ENCODE results near the gene EGFL6. TPM values are rescaled to one million over a fixed set of nuclear protein-coding genes. Genes with fewer than 3 reads are reported as not detected.

Gene EGFL6
- total RNA-seq, 2 experiments from 2014 or later, result 3.3 to 3.8 TPM

DNA sequence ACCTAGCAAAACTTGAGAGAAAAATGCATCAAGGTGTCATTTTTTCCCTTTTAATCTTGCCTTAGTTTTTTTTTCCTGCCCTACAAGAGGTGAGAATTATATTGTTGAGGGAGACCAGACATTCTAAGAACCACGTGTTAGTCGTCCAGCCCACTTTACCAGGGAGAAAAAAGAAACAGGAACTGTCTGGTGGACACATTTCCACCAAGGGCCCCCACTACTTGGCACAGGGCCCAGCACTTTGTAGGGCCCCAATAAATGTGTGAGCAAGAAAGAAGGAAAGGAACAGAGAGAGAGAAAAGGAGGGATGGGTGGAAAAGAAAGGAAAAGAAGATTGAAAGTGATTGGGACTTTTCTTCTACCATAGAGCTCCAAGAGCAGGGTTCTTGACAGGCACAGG is 3.9 kb upstream of the EGFL6 start:
- H3K36me3 Mint-ChIP-seq (ENCODE audit: low read depth), result no peaks in the 10 kb centered on the region
- no peak overlapping the region for H3K27ac Mint-ChIP-seq
- ChIA-PET CTCF (no interaction called here), POLR2A (no interaction called here)
- peaks cover 6% of the 10 kb centered on the region for H3K4me1 Mint-ChIP-seq
- no peak overlapping the region for H3K4me3 Mint-ChIP-seq
- no peaks in the 10 kb centered on the region for H3K9me3 Mint-ChIP-seq
- H3K27me3 Mint-ChIP-seq, result peaks cover 31% of the 10 kb centered on the region
- no peak for DNase-seq

DNA sequence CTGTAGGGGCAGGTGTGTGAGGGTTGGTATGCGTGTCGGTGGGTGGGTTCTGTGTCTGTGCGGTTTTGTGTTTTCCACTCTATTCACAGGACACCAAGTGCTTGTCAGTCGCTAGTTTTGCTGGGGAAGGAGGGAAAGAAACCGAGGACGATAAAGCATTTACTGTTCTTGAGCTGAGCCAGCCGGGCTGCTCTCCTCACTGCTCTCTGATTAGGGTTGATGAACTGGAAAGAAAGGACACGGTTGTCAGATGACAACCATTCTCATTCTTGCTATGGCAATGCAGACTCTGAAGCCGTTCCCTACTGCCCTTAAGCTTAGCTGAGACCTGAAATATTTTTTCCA is 832 bp downstream of the EGFL6 start:
- Mint-ChIP-seq H3K4me1 (peaks cover 38% of the 10 kb centered on the region), H3K27ac (no peak overlapping the region), H3K4me3 (peak overlapping the region; percentile 40), H3K9me3 (no peaks in the 10 kb centered on the region), H3K27me3 (peaks cover 26% of the 10 kb centered on the region), H3K36me3 (ENCODE audit: low read depth) (no peaks in the 10 kb centered on the region)
- ChIA-PET POLR2A (no interaction called here), CTCF (no interaction called here)
- DNase-seq, result no peak

DNA sequence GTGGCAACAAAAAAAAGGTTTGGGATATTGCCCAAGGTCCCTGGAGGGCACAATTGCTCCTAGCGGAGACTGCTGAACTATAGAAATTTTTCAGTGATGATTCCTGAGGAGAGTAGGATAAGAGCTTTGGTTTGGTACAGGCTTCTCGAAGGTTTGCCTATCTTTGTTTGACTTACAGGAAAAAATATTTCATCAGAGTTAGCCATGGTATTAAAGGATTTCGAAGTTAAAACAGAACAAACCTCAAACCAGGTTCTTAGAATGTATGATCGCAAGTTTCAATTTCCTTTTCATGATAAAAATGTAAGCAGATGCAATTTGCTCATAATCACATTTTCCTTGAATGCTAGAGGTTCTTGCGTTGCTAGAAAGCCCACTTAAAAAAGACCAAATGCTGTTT is 1.7 kb downstream of the EGFL6 start:
- DNase-seq, result no peak
- Mint-ChIP-seq H3K27me3 (peaks cover 23% of the 10 kb centered on the region), H3K4me1 (peaks cover 38% of the 10 kb centered on the region), H3K9me3 (no peaks in the 10 kb centered on the region), H3K4me3 (no peak overlapping the region), H3K36me3 (ENCODE audit: low read depth) (no peaks in the 10 kb centered on the region), H3K27ac (peak overlapping the region; percentile 10)
- ChIA-PET CTCF (interaction anchor here (1.2 kb wide), 1 partner anchor 458 kb away, joined by 3 read pairs; the partner anchor contains the start of gene GEMIN8), POLR2A (no interaction called here)

DNA sequence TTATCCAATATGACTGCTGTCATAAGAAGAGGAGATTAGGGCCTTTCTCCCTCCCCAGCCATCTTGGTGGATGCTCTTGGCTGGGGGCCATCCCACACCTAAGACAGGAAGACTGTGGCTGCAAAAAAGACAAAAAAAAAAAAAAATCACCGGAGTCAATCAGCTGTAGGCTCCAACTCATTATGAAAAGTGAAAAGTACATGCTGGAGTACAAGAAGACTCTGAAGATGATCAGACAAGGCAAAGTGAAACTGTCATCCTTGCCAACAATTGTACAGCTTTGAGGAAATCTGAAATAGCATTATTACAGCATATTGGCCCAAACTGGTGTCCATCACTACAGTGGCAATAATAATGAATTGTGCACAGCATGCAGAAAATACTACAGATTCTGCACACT is 5.2 kb downstream of the EGFL6 start:
- peaks cover 38% of the 10 kb centered on the region for H3K4me1 Mint-ChIP-seq
- DNase-seq, result no peak
- CTCF ChIA-PET, result no interaction called here
- H3K36me3 Mint-ChIP-seq (ENCODE audit: low read depth), result no peaks in the 10 kb centered on the region
- H3K27ac Mint-ChIP-seq, result no peak overlapping the region
- H3K4me3 Mint-ChIP-seq, result no peak overlapping the region
- H3K9me3 Mint-ChIP-seq, result no peaks in the 10 kb centered on the region
- POLR2A ChIA-PET, result no interaction called here
- peaks cover 5% of the 10 kb centered on the region for H3K27me3 Mint-ChIP-seq

DNA sequence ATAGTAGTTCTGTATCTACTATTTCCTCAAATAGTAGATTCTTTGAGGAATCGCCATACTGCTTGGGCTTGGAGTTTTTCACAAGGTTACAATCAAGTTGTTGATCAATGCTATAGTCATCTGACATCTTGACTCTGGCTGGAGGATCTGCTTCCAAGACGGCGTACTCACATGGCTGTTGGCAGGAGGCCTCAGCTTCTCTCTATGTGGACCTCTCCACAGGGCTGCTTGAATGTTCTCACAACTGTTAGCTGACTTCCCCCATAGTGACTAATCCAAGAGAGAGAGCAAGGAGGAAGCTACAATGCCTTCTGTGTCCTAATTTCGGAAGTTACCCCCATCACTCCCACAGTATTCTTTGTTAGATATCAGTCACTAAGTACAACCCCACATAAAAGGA is 10.3 kb downstream of the EGFL6 start:
- Mint-ChIP-seq H3K27me3 (peaks cover 11% of the 10 kb centered on the region), H3K9me3 (no peaks in the 10 kb centered on the region), H3K4me1 (peaks cover 3% of the 10 kb centered on the region), H3K36me3 (ENCODE audit: low read depth) (no peaks in the 10 kb centered on the region), H3K4me3 (no peak overlapping the region), H3K27ac (no peak overlapping the region)
- CTCF ChIA-PET, result no interaction called here
- DNase-seq, result no peak
- POLR2A ChIA-PET, result no interaction called here

DNA sequence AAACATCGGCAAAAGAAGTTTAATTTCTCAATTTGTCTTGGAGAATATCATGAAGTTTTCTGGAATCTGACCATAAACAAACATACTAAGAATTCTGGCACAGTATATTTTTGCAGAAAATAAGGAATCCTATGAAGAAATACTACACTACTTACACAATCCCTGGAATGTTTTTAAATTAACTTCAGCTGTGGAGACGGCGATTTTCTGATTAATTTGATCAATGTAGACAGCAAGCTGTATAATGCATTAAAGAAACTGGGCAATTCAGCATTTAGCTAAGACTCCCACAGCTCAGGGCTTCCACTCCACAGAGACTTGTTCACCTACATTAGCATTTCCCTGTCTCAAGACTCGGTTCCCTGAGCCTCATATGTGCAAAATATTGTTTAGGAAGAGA is 12.2 kb downstream of the EGFL6 start:
- CTCF ChIA-PET, result no interaction called here
- DNase-seq, result no peak
- Mint-ChIP-seq H3K4me3 (no peak overlapping the region), H3K9me3 (no peaks in the 10 kb centered on the region), H3K36me3 (ENCODE audit: low read depth) (no peaks in the 10 kb centered on the region), H3K27ac (no peak overlapping the region), H3K27me3 (peaks cover 20% of the 10 kb centered on the region), H3K4me1 (no peaks in the 10 kb centered on the region)
- POLR2A ChIA-PET, result no interaction called here

DNA sequence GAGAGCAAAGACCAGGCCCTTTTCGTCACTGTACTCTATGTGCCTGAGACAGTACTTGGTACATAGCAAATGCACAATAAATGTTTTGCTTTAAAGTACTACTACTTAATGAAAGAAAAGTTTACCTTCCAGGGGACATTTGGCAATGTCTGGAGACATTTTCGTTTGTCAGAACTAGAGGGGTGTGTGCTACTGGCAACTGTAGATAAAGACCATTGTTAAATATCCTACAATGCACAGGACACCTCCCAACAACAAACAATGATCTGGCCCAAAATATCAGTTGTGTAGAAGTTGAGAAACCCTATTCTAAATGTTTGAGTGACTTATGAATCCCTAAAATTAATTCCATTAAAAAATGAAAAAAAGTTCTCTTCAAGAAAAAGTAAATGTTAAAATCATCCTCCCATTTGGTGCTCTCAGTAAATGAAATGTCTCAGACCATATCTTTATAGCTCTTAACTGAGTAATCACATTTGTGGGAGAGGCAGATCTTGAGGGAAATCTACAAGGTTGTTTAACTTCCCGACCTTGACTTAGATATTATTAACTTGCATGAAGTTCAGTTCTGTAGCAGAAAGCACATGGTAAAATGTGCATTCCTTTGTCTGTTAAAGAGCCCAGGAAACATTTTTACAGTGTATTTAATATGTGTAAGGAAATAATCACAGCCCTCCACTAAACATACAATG is 18.5 kb downstream of the EGFL6 start:
- no peak for DNase-seq
- CTCF ChIA-PET, result no interaction called here
- Mint-ChIP-seq H3K27ac (no peak overlapping the region), H3K36me3 (ENCODE audit: low read depth) (no peaks in the 10 kb centered on the region), H3K27me3 (peaks cover 22% of the 10 kb centered on the region), H3K4me3 (no peak overlapping the region), H3K9me3 (no peaks in the 10 kb centered on the region), H3K4me1 (no peaks in the 10 kb centered on the region)
- POLR2A ChIA-PET, result no interaction called here

DNA sequence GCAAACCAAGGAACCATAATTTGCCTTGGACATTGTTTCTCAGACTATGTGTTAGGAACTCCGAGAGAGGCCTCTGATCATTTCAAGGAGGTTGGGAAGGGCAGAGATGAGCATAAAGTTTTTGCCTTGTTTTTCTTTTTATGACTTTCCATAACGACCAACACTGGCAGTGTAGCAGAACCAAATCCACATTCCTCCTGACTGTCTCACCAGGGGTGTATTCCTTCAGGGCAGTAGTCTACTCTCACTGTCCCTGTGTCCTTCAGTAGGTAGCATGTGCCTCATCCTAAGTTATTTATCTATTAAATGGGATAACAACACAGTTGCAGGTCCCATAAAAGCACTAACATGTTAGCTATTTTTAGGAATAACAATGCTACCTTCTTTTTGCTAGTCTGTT is 20.8 kb downstream of the EGFL6 start:
- H3K36me3 Mint-ChIP-seq (ENCODE audit: low read depth), result no peaks in the 10 kb centered on the region
- H3K4me3 Mint-ChIP-seq, result no peak overlapping the region
- H3K4me1 Mint-ChIP-seq, result no peaks in the 10 kb centered on the region
- H3K9me3 Mint-ChIP-seq, result no peaks in the 10 kb centered on the region
- ChIA-PET POLR2A (no interaction called here), CTCF (no interaction called here)
- peaks cover 17% of the 10 kb centered on the region for H3K27me3 Mint-ChIP-seq
- DNase-seq, result no peak
- no peak overlapping the region for H3K27ac Mint-ChIP-seq

DNA sequence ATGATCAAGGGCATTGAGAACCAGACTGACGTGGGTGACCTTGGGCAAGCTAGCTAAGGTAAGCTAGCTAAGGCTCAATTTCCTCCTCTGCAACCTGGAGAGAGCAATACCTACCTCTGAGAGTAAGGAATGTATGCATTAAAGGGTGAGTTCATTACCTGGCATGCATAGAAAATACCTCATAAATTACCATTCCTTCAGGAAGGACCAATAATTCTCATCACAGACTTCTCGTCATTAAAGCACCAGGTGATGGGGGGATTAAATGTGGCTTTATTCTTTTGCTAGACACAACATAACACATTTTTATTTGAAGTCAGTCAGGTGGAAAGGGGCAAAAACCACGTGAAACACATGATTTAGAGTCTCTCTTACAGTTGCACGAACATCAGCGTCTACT is 21.5 kb downstream of the EGFL6 start:
- no peak for DNase-seq
- ChIA-PET POLR2A (no interaction called here), CTCF (no interaction called here)
- Mint-ChIP-seq H3K4me1 (no peaks in the 10 kb centered on the region), H3K9me3 (no peaks in the 10 kb centered on the region), H3K36me3 (ENCODE audit: low read depth) (no peaks in the 10 kb centered on the region), H3K27me3 (peaks cover 15% of the 10 kb centered on the region), H3K27ac (no peak overlapping the region), H3K4me3 (no peak overlapping the region)

DNA sequence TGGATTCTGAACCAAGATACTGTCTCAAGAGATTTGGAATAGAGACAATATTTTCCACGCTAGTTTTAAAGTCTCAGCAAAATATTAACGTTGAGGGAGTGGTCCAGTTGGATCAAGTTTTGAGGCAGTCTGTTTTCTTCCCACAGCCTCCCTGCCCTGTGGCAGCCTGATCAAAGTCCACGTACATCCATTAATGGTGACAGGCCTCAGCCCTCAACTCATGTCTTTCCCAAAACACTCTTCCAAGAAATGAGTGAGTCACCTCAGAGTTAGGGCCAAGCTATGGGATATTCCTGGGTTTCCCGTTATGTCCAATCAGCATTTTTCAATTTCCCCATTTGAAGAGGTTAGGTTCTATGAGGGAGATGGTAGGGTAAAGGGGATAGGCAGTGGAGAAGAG is 28.5 kb downstream of the EGFL6 start:
- Mint-ChIP-seq H3K9me3 (no peaks in the 10 kb centered on the region), H3K36me3 (ENCODE audit: low read depth) (no peaks in the 10 kb centered on the region), H3K27me3 (peaks cover 7% of the 10 kb centered on the region), H3K4me1 (no peaks in the 10 kb centered on the region), H3K27ac (no peak overlapping the region), H3K4me3 (no peak overlapping the region)
- ChIA-PET POLR2A (no interaction called here), CTCF (interaction anchor here (1.5 kb wide), 1 partner anchor 38 kb away, joined by 3 read pairs; no protein-coding TSS in a partner anchor)
- DNase-seq, result no peak

DNA sequence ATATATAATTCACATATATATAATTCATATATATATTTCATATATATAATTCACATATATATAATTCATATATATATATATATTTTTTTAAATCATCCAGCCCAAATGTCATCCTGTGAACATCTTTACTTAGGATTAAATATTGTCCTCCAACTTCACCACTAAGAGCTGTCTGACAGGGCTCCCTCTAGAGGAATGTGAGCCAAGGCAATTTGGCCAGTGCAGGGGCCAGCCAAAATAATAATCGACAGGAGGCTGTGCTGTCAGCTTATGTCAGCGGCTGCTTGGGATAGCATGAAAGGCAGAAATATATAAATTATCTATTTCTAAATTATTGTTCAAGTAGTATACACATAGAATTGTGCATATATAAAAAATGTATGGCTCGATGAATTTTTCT is 29.5 kb downstream of the EGFL6 start:
- H3K4me1 Mint-ChIP-seq, result no peaks in the 10 kb centered on the region
- ChIA-PET POLR2A (no interaction called here), CTCF (interaction anchor here (1.5 kb wide), 1 partner anchor 39 kb away, joined by 3 read pairs; no protein-coding TSS in a partner anchor)
- H3K4me3 Mint-ChIP-seq, result no peak overlapping the region
- DNase-seq, result no peak
- no peaks in the 10 kb centered on the region for H3K9me3 Mint-ChIP-seq
- H3K27ac Mint-ChIP-seq, result no peak overlapping the region
- H3K27me3 Mint-ChIP-seq, result peaks cover 4% of the 10 kb centered on the region
- no peaks in the 10 kb centered on the region for H3K36me3 Mint-ChIP-seq (ENCODE audit: low read depth)

DNA sequence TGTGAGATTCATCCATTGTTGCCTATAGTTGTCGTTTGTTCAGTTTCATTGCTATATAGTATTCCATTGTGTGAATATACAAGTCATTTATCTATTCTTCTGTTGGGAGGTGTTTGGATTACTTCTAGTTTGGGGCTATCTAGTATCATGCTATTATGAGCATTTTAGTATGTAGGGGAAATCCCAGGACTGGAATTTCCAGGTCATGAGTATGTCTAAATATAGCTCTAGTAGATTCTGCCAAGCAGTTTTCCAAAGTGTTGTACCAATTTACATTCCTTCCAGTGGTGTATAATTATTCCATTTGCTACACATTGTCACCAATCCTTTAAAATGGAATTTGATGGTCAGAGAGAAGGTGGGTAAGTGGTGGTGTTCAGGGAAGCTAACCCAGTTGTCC is 30.1 kb downstream of the EGFL6 start:
- no peaks in the 10 kb centered on the region for H3K36me3 Mint-ChIP-seq (ENCODE audit: low read depth)
- H3K27me3 Mint-ChIP-seq, result no peaks in the 10 kb centered on the region
- no peak overlapping the region for H3K27ac Mint-ChIP-seq
- no peaks in the 10 kb centered on the region for H3K9me3 Mint-ChIP-seq
- ChIA-PET CTCF (interaction anchor here (1.5 kb wide), 1 partner anchor 39 kb away, joined by 3 read pairs; no protein-coding TSS in a partner anchor), POLR2A (no interaction called here)
- DNase-seq, result no peak
- H3K4me3 Mint-ChIP-seq, result no peak overlapping the region
- H3K4me1 Mint-ChIP-seq, result no peaks in the 10 kb centered on the region

DNA sequence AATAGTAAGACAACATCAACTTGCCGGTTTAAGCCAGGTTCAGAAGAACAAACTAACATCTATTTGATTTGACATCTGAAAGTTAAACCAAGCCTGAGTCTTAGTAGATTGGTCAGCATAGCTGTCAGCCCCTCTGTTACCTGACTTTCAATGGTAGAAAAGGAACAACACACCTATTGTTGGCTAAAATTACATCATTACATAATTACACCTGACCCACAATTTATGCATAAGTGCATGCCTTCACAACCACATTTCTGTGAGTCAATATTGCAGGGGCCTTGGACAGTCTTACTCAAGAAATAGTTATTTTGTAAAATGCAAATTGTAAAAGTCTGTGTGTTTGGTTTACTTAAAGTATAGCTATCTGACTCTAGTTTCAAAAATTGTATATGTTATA is 36.2 kb downstream of the EGFL6 start:
- CTCF ChIA-PET, result no interaction called here
- Mint-ChIP-seq H3K36me3 (ENCODE audit: low read depth) (no peaks in the 10 kb centered on the region), H3K4me1 (no peaks in the 10 kb centered on the region), H3K27ac (no peak overlapping the region), H3K9me3 (no peaks in the 10 kb centered on the region), H3K27me3 (no peaks in the 10 kb centered on the region), H3K4me3 (no peak overlapping the region)
- DNase-seq, result no peak
- POLR2A ChIA-PET, result no interaction called here

DNA sequence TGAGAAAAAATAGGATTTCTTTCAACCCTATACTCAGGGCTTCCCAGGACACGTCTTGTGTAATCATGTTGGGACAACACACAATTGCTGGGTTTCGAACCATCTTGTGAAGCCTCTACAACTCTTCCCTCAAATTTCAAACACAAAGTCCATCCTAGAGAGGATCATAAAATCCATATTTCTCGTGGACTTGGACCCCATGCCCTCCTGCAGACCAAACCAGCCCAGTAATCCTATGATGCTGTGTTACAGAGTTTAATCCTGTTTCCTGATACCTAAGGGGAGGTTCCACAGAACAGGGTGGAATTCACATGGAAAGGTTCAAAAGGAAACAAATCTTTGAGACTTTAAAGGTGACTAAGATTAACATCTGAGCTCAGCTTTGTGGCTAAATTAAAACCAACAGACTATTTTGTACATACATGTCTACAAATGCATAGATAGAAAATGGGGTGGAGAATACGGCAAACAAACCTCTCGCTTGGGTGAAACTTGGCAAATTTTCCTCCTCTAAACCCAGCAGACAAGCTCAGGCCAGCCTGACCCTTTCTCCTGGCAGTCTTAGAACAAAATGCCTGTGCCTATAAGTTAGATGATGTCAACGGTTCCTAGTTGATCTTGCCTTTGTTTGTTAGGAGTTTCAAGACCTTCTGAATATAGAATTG is 38.1 kb downstream of the EGFL6 start:
- H3K27me3 Mint-ChIP-seq, result no peaks in the 10 kb centered on the region
- ChIA-PET POLR2A (no interaction called here), CTCF (no interaction called here)
- no peaks in the 10 kb centered on the region for H3K36me3 Mint-ChIP-seq (ENCODE audit: low read depth)
- H3K27ac Mint-ChIP-seq, result no peak overlapping the region
- no peaks in the 10 kb centered on the region for H3K9me3 Mint-ChIP-seq
- no peak for DNase-seq
- H3K4me1 Mint-ChIP-seq, result no peaks in the 10 kb centered on the region
- H3K4me3 Mint-ChIP-seq, result no peak overlapping the region
